C4-2B (cell line): ENCODE data around the gene POP5.

Source experiments
- ZFX ChIP-seq: fragments of 450-650 bp; IDR thresholded peaks from 2 replicates; pipeline ENCODE4 v1.6.1; 2017
- TF ChIP-seq, protein P1 (sequence below): fragments of 450-650 bp; conservative IDR thresholded peaks from 2 replicates; pipeline ENCODE4 v1.5.1; 2017; ENCODE audit warnings: mild to moderate bottlenecking

DNA sequence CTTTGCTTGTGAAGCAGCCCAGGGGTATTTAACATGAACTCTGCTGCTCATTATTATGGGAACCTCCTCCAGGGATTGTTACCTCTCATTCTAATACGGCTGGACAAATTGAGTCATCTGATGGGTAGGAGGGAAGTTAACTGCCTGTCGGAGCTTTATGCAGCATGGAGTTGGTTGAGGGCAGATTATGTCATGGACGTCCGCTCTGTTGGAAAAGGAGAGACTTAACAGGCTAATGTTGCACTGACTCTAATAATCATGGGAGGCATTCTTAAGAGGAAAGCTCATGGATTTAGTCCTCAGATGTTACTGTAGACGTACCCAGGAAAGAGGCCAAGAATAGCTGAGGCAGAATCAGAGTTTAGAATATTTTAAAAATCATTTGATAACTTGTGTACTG is 9.9 kb downstream of the POP5 start:
- TF ChIP-seq, protein P1, sequence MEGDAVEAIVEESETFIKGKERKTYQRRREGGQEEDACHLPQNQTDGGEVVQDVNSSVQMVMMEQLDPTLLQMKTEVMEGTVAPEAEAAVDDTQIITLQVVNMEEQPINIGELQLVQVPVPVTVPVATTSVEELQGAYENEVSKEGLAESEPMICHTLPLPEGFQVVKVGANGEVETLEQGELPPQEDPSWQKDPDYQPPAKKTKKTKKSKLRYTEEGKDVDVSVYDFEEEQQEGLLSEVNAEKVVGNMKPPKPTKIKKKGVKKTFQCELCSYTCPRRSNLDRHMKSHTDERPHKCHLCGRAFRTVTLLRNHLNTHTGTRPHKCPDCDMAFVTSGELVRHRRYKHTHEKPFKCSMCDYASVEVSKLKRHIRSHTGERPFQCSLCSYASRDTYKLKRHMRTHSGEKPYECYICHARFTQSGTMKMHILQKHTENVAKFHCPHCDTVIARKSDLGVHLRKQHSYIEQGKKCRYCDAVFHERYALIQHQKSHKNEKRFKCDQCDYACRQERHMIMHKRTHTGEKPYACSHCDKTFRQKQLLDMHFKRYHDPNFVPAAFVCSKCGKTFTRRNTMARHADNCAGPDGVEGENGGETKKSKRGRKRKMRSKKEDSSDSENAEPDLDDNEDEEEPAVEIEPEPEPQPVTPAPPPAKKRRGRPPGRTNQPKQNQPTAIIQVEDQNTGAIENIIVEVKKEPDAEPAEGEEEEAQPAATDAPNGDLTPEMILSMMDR, result no peak
- no peak for TF ChIP-seq ZFX
